ENCODE measurements around the gene TTLL5. TPM values are rescaled to one million over a fixed set of nuclear protein-coding genes. Genes with fewer than 3 reads are reported as not detected.

Gene TTLL5
- total RNA-seq, 1 donor from 2014 or later, result 45.2 TPM

DNA sequence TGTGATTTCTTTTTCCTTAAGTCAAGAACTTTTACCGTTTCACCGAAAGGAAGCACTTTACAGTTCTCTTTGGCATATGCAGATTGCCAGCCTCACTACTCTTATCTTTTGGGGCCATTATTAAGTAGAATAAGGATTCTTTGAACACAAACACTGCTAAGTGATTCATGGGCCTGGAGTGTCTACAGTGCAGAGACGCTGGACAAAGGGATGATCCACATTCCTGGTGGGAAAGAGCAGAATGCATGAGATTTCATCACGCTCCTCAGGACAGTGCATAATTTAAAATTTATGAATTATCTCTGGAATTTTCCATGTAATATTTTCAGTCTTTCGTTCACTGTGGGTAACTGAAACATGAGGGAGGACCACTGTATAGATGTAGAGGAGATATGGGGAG lies 90.2 kb downstream of the TTLL5 start:
- H3K9me3 Mint-ChIP-seq, result peaks cover 17% of the 10 kb centered on the region
- no peak overlapping the region for H3K4me3 Mint-ChIP-seq
- DNase-seq (ENCODE audit: low spot score in 2 of 2, unreplicated experiment in 2 of 2), result no peak
- no peaks in the 10 kb centered on the region for H3K27me3 Mint-ChIP-seq (ENCODE audit: low read depth)
- peaks cover 34% of the 10 kb centered on the region for H3K36me3 Mint-ChIP-seq
- no peak overlapping the region for H3K27ac Mint-ChIP-seq
- H3K4me1 Mint-ChIP-seq, result peaks cover 35% of the 10 kb centered on the region
- TF ChIP-seq, protein P1, sequence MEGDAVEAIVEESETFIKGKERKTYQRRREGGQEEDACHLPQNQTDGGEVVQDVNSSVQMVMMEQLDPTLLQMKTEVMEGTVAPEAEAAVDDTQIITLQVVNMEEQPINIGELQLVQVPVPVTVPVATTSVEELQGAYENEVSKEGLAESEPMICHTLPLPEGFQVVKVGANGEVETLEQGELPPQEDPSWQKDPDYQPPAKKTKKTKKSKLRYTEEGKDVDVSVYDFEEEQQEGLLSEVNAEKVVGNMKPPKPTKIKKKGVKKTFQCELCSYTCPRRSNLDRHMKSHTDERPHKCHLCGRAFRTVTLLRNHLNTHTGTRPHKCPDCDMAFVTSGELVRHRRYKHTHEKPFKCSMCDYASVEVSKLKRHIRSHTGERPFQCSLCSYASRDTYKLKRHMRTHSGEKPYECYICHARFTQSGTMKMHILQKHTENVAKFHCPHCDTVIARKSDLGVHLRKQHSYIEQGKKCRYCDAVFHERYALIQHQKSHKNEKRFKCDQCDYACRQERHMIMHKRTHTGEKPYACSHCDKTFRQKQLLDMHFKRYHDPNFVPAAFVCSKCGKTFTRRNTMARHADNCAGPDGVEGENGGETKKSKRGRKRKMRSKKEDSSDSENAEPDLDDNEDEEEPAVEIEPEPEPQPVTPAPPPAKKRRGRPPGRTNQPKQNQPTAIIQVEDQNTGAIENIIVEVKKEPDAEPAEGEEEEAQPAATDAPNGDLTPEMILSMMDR (IDR thresholded peaks at IDR 0.05; ENCODE audit: unreplicated experiment), result no peak

DNA sequence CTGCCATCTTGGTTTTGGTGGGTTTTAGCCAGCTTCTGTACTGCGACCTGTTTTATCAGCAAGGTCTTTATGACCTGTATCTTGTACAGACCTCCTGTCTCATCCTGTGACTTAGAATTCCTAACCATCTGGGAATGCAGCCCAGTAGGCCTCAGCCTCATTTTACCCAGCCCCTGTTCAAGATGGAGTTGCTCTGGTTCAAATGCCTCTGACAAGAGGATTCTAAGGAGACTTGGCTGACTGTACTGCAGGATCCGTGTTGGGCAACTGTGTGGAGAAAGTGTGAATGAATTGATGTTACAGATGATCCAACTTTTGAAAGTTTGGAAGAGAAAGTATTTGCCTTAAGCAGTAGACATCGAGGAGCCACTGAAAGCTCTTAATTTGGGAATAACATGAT lies 91.0 kb downstream of the TTLL5 start:
- peaks cover 10% of the 10 kb centered on the region for H3K9me3 Mint-ChIP-seq
- H3K4me3 Mint-ChIP-seq, result no peak overlapping the region
- H3K36me3 Mint-ChIP-seq, result peaks cover 30% of the 10 kb centered on the region
- DNase-seq (ENCODE audit: low spot score in 2 of 2, unreplicated experiment in 2 of 2), result no peak
- peaks cover 35% of the 10 kb centered on the region for H3K4me1 Mint-ChIP-seq
- H3K27ac Mint-ChIP-seq, result peak overlapping the region; percentile 37
- TF ChIP-seq, protein P1 (IDR thresholded peaks at IDR 0.05; ENCODE audit: unreplicated experiment), result no peak
- H3K27me3 Mint-ChIP-seq (ENCODE audit: low read depth), result no peaks in the 10 kb centered on the region

DNA sequence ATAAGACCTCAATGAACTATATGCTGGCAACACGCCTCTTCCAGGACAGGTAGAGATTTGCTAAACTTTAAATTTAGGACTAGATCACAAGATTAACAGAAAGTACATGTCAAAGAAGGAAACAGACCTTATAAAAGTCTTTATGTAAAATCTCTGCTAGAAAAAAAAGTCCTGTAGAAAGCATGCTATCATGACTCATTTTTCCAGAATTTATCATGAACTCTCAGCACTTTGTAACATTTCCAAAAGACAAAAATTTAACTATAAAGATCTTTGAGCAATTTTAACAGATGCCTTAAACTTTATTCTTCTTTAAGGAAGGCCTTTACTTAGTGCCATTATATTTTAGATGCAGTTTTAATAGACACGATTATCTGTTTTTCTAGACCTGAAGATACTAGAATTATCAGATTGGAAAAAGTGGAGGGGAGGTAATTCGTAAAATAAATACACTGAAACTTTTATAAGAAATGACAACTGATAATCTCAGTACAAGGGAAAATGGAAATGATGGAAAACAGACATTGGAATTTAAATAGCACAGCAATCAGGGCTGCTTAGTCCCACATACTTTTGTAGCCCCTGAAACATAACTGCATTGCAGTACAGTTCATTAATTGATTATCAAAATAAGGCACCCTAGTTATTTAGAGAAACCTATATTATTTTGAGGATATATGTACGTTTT lies 92.0 kb downstream of the TTLL5 start:
- Mint-ChIP-seq H3K27me3 (ENCODE audit: low read depth) (no peaks in the 10 kb centered on the region), H3K4me3 (no peak overlapping the region), H3K4me1 (peaks cover 35% of the 10 kb centered on the region), H3K27ac (peak overlapping the region; percentile 88), H3K9me3 (peaks cover under 1% of the 10 kb centered on the region), H3K36me3 (peaks cover 23% of the 10 kb centered on the region)
- TF ChIP-seq, protein P1 (IDR thresholded peaks at IDR 0.05; ENCODE audit: unreplicated experiment), result no peak
- DNase-seq (ENCODE audit: low spot score in 2 of 2, unreplicated experiment in 2 of 2), result no peak

DNA sequence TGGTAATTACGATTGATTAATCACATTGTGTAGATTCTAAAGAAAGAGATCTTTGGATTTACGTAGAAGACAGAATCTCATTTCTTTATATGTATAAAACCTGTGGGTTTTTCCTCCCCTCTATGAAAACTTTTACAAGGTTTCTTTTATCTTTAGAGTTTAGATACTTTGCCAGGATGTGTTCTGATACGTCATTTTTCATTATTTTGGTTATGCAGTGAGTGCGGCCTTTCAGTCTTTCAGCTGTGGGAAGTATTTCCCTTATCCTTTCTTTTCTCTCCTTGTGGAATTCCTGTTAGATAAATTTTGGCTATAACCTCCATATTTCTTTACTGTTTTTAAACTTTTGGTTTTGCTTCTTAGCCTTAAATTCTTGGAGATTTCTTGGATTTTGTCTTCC lies 92.7 kb downstream of the TTLL5 start:
- TF ChIP-seq, protein P1 (IDR thresholded peaks at IDR 0.05; ENCODE audit: unreplicated experiment), result no peak
- no peaks in the 10 kb centered on the region for H3K27me3 Mint-ChIP-seq (ENCODE audit: low read depth)

DNA sequence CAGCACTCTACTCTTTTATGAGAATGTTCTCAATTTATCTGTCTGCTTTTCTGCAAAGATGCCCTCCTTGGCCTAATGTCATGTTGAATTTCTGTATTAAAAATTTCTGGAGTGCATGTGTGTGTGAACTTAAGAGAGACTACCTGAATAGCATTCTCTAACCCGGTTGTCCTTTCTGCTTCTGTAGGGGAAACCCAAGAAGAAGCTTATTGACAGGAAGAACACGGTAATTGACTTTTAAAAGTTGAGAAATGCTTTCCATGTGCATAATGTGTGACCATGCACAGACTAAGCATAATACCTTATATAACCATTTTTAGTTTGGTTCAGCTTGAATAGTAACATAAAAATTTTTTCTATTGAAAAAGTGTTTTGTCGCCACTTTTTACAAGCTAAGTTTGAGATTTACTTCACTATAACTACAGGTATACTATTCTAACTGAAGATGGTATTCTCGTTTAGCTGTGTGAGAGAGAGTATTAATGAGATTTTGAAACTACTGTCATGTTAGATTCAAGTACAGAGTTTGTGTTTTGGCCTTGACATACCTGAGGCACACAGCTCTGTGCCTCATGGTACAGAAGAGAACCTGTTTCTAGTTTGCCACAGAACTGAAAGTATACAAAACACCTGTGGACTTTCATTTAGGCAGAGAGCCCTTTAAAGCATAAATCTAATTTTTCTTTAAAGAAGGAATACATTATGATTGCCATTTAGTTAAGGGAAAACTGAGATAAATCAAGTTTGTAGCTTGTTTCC lies 96.8 kb downstream of the TTLL5 start:
- no peak for DNase-seq (ENCODE audit: low spot score in 2 of 2, unreplicated experiment in 2 of 2)
- Mint-ChIP-seq H3K9me3 (no peaks in the 10 kb centered on the region), H3K36me3 (peaks cover 25% of the 10 kb centered on the region), H3K4me1 (peaks cover 16% of the 10 kb centered on the region), H3K4me3 (no peak overlapping the region), H3K27me3 (ENCODE audit: low read depth) (no peaks in the 10 kb centered on the region), H3K27ac (no peak overlapping the region)
- TF ChIP-seq, protein P1 (IDR thresholded peaks at IDR 0.05; ENCODE audit: unreplicated experiment), result no peak

More for the DNA sequence above, 92.7 kb downstream of the TTLL5 start:
- Mint-ChIP-seq H3K9me3 (no peaks in the 10 kb centered on the region), H3K27ac (peak overlapping the region; percentile 88), H3K36me3 (peaks cover 18% of the 10 kb centered on the region), H3K4me3 (peak overlapping the region; percentile 8), H3K4me1 (peaks cover 35% of the 10 kb centered on the region)
- no peak for DNase-seq (ENCODE audit: low spot score in 2 of 2, unreplicated experiment in 2 of 2)

Measured in mesothelial cell of epicardium (in vitro differentiated cells).